ENCODE results near the gene ZNF831. TPM values are rescaled to one million over a fixed set of nuclear protein-coding genes. Genes with fewer than 3 reads are reported as not detected.

ZNF831 gene
- total and polyA plus RNA-seq, 4 donors, result 0.14 to 1.0 (median 0.56) TPM

- H3K36me3 ChIP-seq (ENCODE audit: control insufficient read depth in 4 of 4, insufficient read depth in 4 of 4, low read length in 4 of 4), result no peaks in the 10 kb centered on the region
- ATAC-seq (ENCODE audit: insufficient read depth, low FRiP score) (no peak), DNase-seq (peak; percentile 27 to 70 (median 34))
- H3K9me3 ChIP-seq (ENCODE audit: control insufficient read depth in 4 of 4, insufficient read depth in 3 of 4, low read length in 3 of 4), result peaks cover 0 to 4% (median 0%) of the 10 kb centered on the region in 4 donors
- no peak overlapping the region for H3K9ac ChIP-seq (ENCODE audit: insufficient read depth in 1 of 2, low read length in 2 of 2)
- H3K27ac ChIP-seq (ENCODE audit: low read depth in 1 of 2, low read length in 1 of 2), result no peak overlapping the region
- H3K27me3 ChIP-seq (ENCODE audit: control insufficient read depth in 3 of 3, insufficient read depth in 3 of 3, low read length in 2 of 3), result no peaks in the 10 kb centered on the region
- TF ChIP-seq CTCF (IDR thresholded peaks at IDR 0.05; ENCODE audit: control extremely low read depth, extremely low read depth), result no peak
- 58 to 83% methylated on average over 8 of the region's 8 CpGs for WGBS, 2 donors
- H3K4me3 ChIP-seq, result no peak overlapping the region
- peaks cover 0 to 37% (median 6%) of the 10 kb centered on the region in 5 donors for H3K4me1 ChIP-seq (ENCODE audit: control insufficient read depth in 5 of 5, insufficient read depth in 5 of 5, low read length in 5 of 5)
These were observed 10.3 kb upstream of the ZNF831 start for GRCh38 chr20:59153355-59153681.

DNA sequence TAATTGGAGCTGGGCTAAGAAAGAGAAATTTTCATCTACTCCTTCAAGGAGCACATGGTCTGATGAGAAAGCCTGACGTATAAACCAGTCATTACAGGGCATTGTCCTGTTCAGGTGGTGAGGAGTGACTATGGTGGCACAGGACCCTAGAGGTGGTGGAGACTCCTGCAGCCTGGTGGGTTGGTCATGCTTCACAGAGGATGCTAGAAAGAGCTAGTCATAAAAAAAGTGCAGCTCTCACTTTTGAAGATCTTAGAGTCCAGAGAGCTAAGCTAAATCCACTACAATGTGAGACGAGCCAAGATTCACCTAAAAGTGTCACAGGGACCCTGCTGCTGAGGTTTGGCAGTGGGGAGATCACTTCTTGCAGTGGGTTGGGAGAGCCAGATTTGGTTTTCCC lies 9.8 kb upstream of the ZNF831 start:
- 85 to 96% methylated on average over 2 of the region's 2 CpGs for WGBS, 2 donors
- TF ChIP-seq CTCF (IDR thresholded peaks at IDR 0.05; ENCODE audit: control extremely low read depth, extremely low read depth), result no peak
- DNase-seq, result no peak
- ATAC-seq (ENCODE audit: insufficient read depth, low FRiP score), result no peak
- no peak overlapping the region for H3K27ac ChIP-seq (ENCODE audit: low read depth in 1 of 2, low read length in 1 of 2)
- peaks cover 0 to 42% (median 7%) of the 10 kb centered on the region in 5 donors for H3K4me1 ChIP-seq (ENCODE audit: control insufficient read depth in 5 of 5, insufficient read depth in 5 of 5, low read length in 5 of 5)
- no peaks in the 10 kb centered on the region for H3K27me3 ChIP-seq (ENCODE audit: control insufficient read depth in 3 of 3, insufficient read depth in 3 of 3, low read length in 2 of 3)
- H3K9me3 ChIP-seq (ENCODE audit: control insufficient read depth in 4 of 4, insufficient read depth in 3 of 4, low read length in 3 of 4), result peaks cover 0 to 4% (median 0%) of the 10 kb centered on the region in 4 donors
- H3K4me3 ChIP-seq, result no peak overlapping the region
- no peaks in the 10 kb centered on the region for H3K36me3 ChIP-seq (ENCODE audit: control insufficient read depth in 4 of 4, insufficient read depth in 4 of 4, low read length in 4 of 4)
- H3K9ac ChIP-seq (ENCODE audit: insufficient read depth in 1 of 2, low read length in 2 of 2), result no peak overlapping the region

DNA sequence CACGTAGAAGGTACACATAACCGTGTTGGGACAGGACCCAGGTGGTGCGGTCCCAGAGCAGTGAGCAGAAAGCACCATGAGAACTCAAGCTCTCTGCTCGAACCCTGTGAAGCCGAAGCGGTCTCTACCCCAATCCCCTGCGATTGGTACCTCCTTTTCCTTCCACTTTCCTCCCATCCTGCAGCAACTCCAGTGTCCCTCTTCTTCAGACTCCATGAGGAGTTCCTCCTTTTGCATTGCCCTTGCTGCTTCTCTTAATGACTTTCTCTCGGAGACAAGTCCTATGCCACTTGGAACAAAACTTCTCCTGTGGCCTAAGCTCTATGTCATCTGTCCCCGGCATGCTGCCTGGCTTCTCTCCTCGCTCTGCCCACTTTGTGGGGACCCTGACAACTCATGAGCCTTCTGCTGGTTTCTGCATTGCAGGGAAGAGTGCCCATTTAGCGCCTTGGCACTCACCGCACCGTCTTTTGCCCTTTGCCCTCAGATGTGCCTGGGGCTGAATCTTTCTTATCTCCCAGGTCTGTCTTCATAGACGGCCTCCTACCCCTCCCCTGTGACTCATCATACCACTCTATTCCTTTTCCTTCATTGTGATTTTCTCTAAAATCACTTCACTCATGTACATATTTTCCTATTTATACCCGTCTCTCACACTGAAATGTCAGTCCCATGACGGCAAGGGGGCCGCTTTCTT lies 9.2 kb upstream of the ZNF831 start:
- no peak for ATAC-seq (ENCODE audit: insufficient read depth, low FRiP score)
- H3K4me1 ChIP-seq (ENCODE audit: control insufficient read depth in 5 of 5, insufficient read depth in 5 of 5, low read length in 5 of 5), result peaks cover 0 to 43% (median 7%) of the 10 kb centered on the region in 5 donors
- DNase-seq, result no peak
- no peaks in the 10 kb centered on the region for H3K36me3 ChIP-seq (ENCODE audit: control insufficient read depth in 4 of 4, insufficient read depth in 4 of 4, low read length in 4 of 4)
- peaks cover 0 to 4% (median 0%) of the 10 kb centered on the region in 4 donors for H3K9me3 ChIP-seq (ENCODE audit: control insufficient read depth in 4 of 4, insufficient read depth in 3 of 4, low read length in 3 of 4)
- H3K27ac ChIP-seq (ENCODE audit: low read depth in 1 of 2, low read length in 1 of 2), result no peak overlapping the region
- 89 to 93% methylated on average over 17 of the region's 17 CpGs for WGBS, 2 donors
- no peaks in the 10 kb centered on the region for H3K27me3 ChIP-seq (ENCODE audit: control insufficient read depth in 3 of 3, insufficient read depth in 3 of 3, low read length in 2 of 3)
- no peak for TF ChIP-seq CTCF (IDR thresholded peaks at IDR 0.05; ENCODE audit: control extremely low read depth, extremely low read depth)
- H3K4me3 ChIP-seq, result no peak overlapping the region
- no peak overlapping the region for H3K9ac ChIP-seq (ENCODE audit: insufficient read depth in 1 of 2, low read length in 2 of 2)

DNA sequence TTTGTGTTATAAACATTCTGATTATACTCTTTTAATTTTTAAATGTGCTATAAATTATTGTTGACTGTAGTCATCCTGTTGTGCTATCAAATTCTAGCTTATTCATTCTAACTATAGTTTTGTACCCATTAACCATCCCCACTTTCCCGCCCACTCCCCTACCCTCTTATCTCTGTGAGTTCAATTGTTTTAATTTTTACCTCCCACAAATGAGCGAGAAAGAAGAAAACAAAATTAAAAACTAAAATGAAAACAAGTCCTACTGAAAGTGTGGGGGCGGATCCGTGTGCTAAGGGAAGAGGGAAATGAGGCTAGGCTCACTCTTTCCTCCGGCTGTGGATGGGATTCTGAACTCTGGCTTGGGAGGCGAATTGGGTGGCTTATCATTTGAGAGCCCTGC lies 6.6 kb upstream of the ZNF831 start:
- Histone ChIP-seq H3K4me1 (ENCODE audit: control insufficient read depth in 5 of 5, insufficient read depth in 5 of 5, low read length in 5 of 5) (peaks cover 0 to 56% (median 14%) of the 10 kb centered on the region in 5 donors), H3K36me3 (ENCODE audit: control insufficient read depth in 4 of 4, insufficient read depth in 4 of 4, low read length in 4 of 4) (no peaks in the 10 kb centered on the region), H3K27me3 (ENCODE audit: control insufficient read depth in 3 of 3, insufficient read depth in 3 of 3, low read length in 2 of 3) (no peaks in the 10 kb centered on the region), H3K9me3 (ENCODE audit: control insufficient read depth in 4 of 4, insufficient read depth in 3 of 4, low read length in 3 of 4) (no peaks in the 10 kb centered on the region), H3K9ac (ENCODE audit: insufficient read depth in 1 of 2, low read length in 2 of 2) (no peak overlapping the region), H3K4me3 (no peak overlapping the region), H3K27ac (ENCODE audit: low read depth in 1 of 2, low read length in 1 of 2) (no peak overlapping the region)
- DNase-seq (no peak), ATAC-seq (ENCODE audit: insufficient read depth, low FRiP score) (no peak)
- TF ChIP-seq CTCF (IDR thresholded peaks at IDR 0.05; ENCODE audit: control extremely low read depth, extremely low read depth), result no peak
- WGBS, 2 donors, result 82 to 90% methylated on average over 6 of the region's 6 CpGs

All from lung (tissue), 12 donors.